Fibroblast of mammary gland (primary cell): ENCODE data around the gene GPT2.

Experiments
- DNase-seq: peaks from one replicate; pipeline ENCODE4 v3.0.0-alpha.2; 2010; ENCODE audit warnings: low read depth
- H3K4me3 ChIP-seq: 2 replicates; pipeline ENCODE4 v1.5.1; 2011; ENCODE audit warnings: low read depth, mild to moderate bottlenecking, low read length, moderate library complexity; ENCODE audit not compliant: control insufficient read depth
- CTCF ChIP-seq: conservative IDR thresholded peaks from 2 replicates; pipeline ENCODE4 v1.5.1; 2011; ENCODE audit warnings: low read depth, low read length, inconsistent platforms; ENCODE audit not compliant: control insufficient read depth, insufficient read depth

GPT2 gene

GRCh38 chr16:46898006-46898405, 13.8 kb downstream of the GPT2 start:
- no peak for DNase-seq
- TF ChIP-seq CTCF: no peak
- no peak overlapping the region for H3K4me3 ChIP-seq

- H3K4me3 ChIP-seq: no peak overlapping the region
- peak; percentile 45 for DNase-seq
- no peak for TF ChIP-seq CTCF
Observed at GRCh38 chr16:46899443-46900143, 15.4 kb downstream of the GPT2 start.

GRCh38 chr16:46900455-46901235, 16.5 kb downstream of the GPT2 start:
- no peak for TF ChIP-seq CTCF
- no peak for DNase-seq
- no peak overlapping the region for H3K4me3 ChIP-seq

- no peak overlapping the region for H3K4me3 ChIP-seq
- TF ChIP-seq CTCF: no peak
- no peak for DNase-seq
Observed at GRCh38 chr16:46901709-46902108, 17.5 kb downstream of the GPT2 start.

GRCh38 chr16:46903255-46903905, 19.2 kb downstream of the GPT2 start:
- TF ChIP-seq CTCF: no peak
- DNase-seq: no peak
- H3K4me3 ChIP-seq: no peak overlapping the region

- DNase-seq: no peak
- TF ChIP-seq CTCF: no peak
- no peak overlapping the region for H3K4me3 ChIP-seq
Observed at GRCh38 chr16:46904471-46904870, 20.3 kb downstream of the GPT2 start.
